Natural killer cell (primary cell): ENCODE data around the gene ATP8B4. TPM values are rescaled to one million over a fixed set of nuclear protein-coding genes. Genes with fewer than 3 reads are reported as not detected.

Source experiments
- ATAC-seq, 3 donors: fragments of 150-1000 bp in 2 of 3; fragments of 200-7000 bp in 1 of 3; cut with Tn5 transposase; 1 replicate in 1 of 3; 2 replicates in 2 of 3; pipeline ENCODE4 v1.10.0; 2021; ENCODE audit warnings: mild to moderate bottlenecking in 2 of 3, moderate library complexity in 2 of 3
- DNase-seq, 2 donors: peaks; one replicate each; pipeline versions ENCODE4 v3.0.0 to v3.0.0-alpha.2; 2013 to 2021; ENCODE audit warnings: mixed read lengths in 1 of 2
- H3K27ac ChIP-seq: one replicate; pipeline ENCODE4 v1.5.1; 2013; ENCODE audit warnings: mild to moderate bottlenecking, low read length
- H3K27me3 ChIP-seq: one replicate; pipeline ENCODE4 v1.6.1; 2013; ENCODE audit warnings: low read length; ENCODE audit not compliant: control insufficient read depth, insufficient read depth
- H3K36me3 ChIP-seq: one replicate; pipeline ENCODE4 v1.6.1; 2013; ENCODE audit warnings: low read length; ENCODE audit not compliant: control insufficient read depth, insufficient read depth
- H3K4me1 ChIP-seq: one replicate; pipeline ENCODE4 v1.6.1; 2013; ENCODE audit warnings: low read length; ENCODE audit not compliant: control insufficient read depth, insufficient read depth
- H3K4me3 ChIP-seq: one replicate; pipeline ENCODE4 v1.5.1; 2013; ENCODE audit warnings: low read length
- H3K9me3 ChIP-seq: one replicate; pipeline ENCODE4 v1.6.1; 2013; ENCODE audit warnings: low read length; ENCODE audit not compliant: control insufficient read depth, insufficient read depth
- H3K27ac Mint-ChIP-seq, 2 donors: one replicate each; pipeline ENCODE4 v1.8.0; 2022; ENCODE audit warnings: mild to moderate bottlenecking in 2 of 2, mixed read lengths in 2 of 2, moderate library complexity in 1 of 2
- H3K27me3 Mint-ChIP-seq, 2 donors: one replicate each; pipeline ENCODE4 v1.8.0; 2022; ENCODE audit warnings: low read depth in 2 of 2, mixed read lengths in 2 of 2
- H3K36me3 Mint-ChIP-seq: one replicate; pipeline ENCODE4 v1.8.0; 2022; ENCODE audit warnings: mixed read lengths
- H3K4me1 Mint-ChIP-seq, 2 donors: one replicate each; pipeline ENCODE4 v1.8.0; 2022; ENCODE audit warnings: mixed read lengths in 2 of 2
- H3K4me3 Mint-ChIP-seq: one replicate; pipeline ENCODE4 v1.8.0; 2022; ENCODE audit warnings: mild to moderate bottlenecking, moderate library complexity, mixed read lengths
- H3K9me3 Mint-ChIP-seq, 2 donors: one replicate each; pipeline ENCODE4 v1.8.0; 2022; ENCODE audit warnings: mixed read lengths in 2 of 2
- CTCF ChIP-seq: fragments of 200-600 bp; IDR thresholded peaks from one replicate; pipeline ENCODE4 v1.8.0; 2022; ENCODE audit warnings: antibody characterized with exemption
- WGBS: methylation state at CpG from one replicate; pipeline ENCODE4 v1.1.7; 2013; ENCODE audit warnings: missing lambda C conversion rate; ENCODE audit not compliant: insufficient coverage; 5-methylcytosine and 5-hydroxymethylcytosine counted together
- intact Hi-C: fragments of 100-400 bp; cut with micrococcal nuclease; formaldehyde crosslinking; loops from one replicate; pipeline ENCODE4 v1.14.2; 2022
- total RNA-seq, 4 donors: library from RNA; stranded (reverse); fragments of 120-200 nt in 1 of 4; gene quantifications; one replicate each; pipeline versions ENCODE4 v1.2.3 to v1.2.4, GENCODE V29; 2013 to 2022

The ATP8B4 gene
- total RNA-seq, 3 donors from 2014 or later (not counting 1 experiment from before 2014, with no cell fraction given): 55.6 to 89.5 (median 75.1) TPM

GRCh38 chr15:50106457-50106856, 12.6 kb downstream of the ATP8B4 start:
- peaks cover 77 to 92% of the 10 kb centered on the region in 2 donors for H3K4me1 Mint-ChIP-seq
- H3K9me3 Mint-ChIP-seq: peaks cover 2 to 5% of the 10 kb centered on the region in 2 donors
- peaks cover 26% of the 10 kb centered on the region for H3K4me1 ChIP-seq
- no peak overlapping the region for H3K4me3 ChIP-seq
- no peaks in the 10 kb centered on the region for H3K27me3 Mint-ChIP-seq
- 33% methylated on average over 1 of the region's 5 CpGs for WGBS
- peaks cover 27% of the 10 kb centered on the region for H3K36me3 Mint-ChIP-seq
- no peaks in the 10 kb centered on the region for H3K36me3 ChIP-seq
- H3K27ac Mint-ChIP-seq: peak overlapping the region; percentile 91 to 92
- no peak for ATAC-seq
- DNase-seq: no peak
- no peak overlapping the region for H3K4me3 Mint-ChIP-seq
- peak overlapping the region; percentile 74 for H3K27ac ChIP-seq
- H3K27me3 ChIP-seq: no peaks in the 10 kb centered on the region
- no peaks in the 10 kb centered on the region for H3K9me3 ChIP-seq
- TF ChIP-seq CTCF: no peak
- intact Hi-C loops: loop anchor here (2.0 to 5.0 kb wide), 4 partner anchors 40 to 484 kb away; partner anchors contain the start of genes DTWD1 and FAM227B

- H3K4me1 Mint-ChIP-seq: peaks cover 59 to 72% of the 10 kb centered on the region in 2 donors
- Histone ChIP-seq H3K9me3 (no peaks in the 10 kb centered on the region), H3K27me3 (no peaks in the 10 kb centered on the region), H3K4me3 (no peak overlapping the region), H3K36me3 (peaks cover 2% of the 10 kb centered on the region), H3K27ac (no peak overlapping the region), H3K4me1 (peaks cover 8% of the 10 kb centered on the region)
- DNase-seq (no peak), ATAC-seq (peak in 1 of 3 donors; percentile 40)
- peaks cover 2 to 5% of the 10 kb centered on the region in 2 donors for H3K9me3 Mint-ChIP-seq
- peaks cover 27% of the 10 kb centered on the region for H3K36me3 Mint-ChIP-seq
- TF ChIP-seq CTCF: no peak
- no CpG with 5 or more reads among the region's 1 CpG for WGBS
- no peaks in the 10 kb centered on the region for H3K27me3 Mint-ChIP-seq
- no peak overlapping the region for H3K4me3 Mint-ChIP-seq
- intact Hi-C loops: no loop called here
- H3K27ac Mint-ChIP-seq: no peak overlapping the region
Observed at GRCh38 chr15:50100486-50100885, 18.5 kb downstream of the ATP8B4 start.

- H3K27me3 ChIP-seq: no peaks in the 10 kb centered on the region
- no peak overlapping the region for H3K4me3 Mint-ChIP-seq
- H3K4me1 Mint-ChIP-seq: peaks cover 58 to 63% of the 10 kb centered on the region in 2 donors
- no peak overlapping the region for H3K4me3 ChIP-seq
- no peak for TF ChIP-seq CTCF
- no peak for ATAC-seq
- H3K9me3 Mint-ChIP-seq: peaks cover 2 to 5% of the 10 kb centered on the region in 2 donors
- peaks cover 2% of the 10 kb centered on the region for H3K36me3 ChIP-seq
- H3K4me1 ChIP-seq: peaks cover 8% of the 10 kb centered on the region
- H3K27ac ChIP-seq: no peak overlapping the region
- H3K36me3 Mint-ChIP-seq: peaks cover 19% of the 10 kb centered on the region
- intact Hi-C loops: no loop called here
- peak overlapping the region; percentile 39 to 63 for H3K27ac Mint-ChIP-seq
- no peak for DNase-seq
- no peaks in the 10 kb centered on the region for H3K9me3 ChIP-seq
- no peaks in the 10 kb centered on the region for H3K27me3 Mint-ChIP-seq
Observed at GRCh38 chr15:50098545-50098944, 20.5 kb downstream of the ATP8B4 start.
